Measurements from ENCODE around the gene HSPB8. TPM values are rescaled to one million over a fixed set of nuclear protein-coding genes. Genes with fewer than 3 reads are reported as not detected.

Gene HSPB8
- total RNA-seq, 1 donor from 2014 or later, result 37.9 TPM

- H3K36me3 Mint-ChIP-seq (ENCODE audit: insufficient read depth), result no peaks in the 10 kb centered on the region
- no peak overlapping the region for H3K4me3 Mint-ChIP-seq (ENCODE audit: low read depth)
- TF ChIP-seq, protein P1, sequence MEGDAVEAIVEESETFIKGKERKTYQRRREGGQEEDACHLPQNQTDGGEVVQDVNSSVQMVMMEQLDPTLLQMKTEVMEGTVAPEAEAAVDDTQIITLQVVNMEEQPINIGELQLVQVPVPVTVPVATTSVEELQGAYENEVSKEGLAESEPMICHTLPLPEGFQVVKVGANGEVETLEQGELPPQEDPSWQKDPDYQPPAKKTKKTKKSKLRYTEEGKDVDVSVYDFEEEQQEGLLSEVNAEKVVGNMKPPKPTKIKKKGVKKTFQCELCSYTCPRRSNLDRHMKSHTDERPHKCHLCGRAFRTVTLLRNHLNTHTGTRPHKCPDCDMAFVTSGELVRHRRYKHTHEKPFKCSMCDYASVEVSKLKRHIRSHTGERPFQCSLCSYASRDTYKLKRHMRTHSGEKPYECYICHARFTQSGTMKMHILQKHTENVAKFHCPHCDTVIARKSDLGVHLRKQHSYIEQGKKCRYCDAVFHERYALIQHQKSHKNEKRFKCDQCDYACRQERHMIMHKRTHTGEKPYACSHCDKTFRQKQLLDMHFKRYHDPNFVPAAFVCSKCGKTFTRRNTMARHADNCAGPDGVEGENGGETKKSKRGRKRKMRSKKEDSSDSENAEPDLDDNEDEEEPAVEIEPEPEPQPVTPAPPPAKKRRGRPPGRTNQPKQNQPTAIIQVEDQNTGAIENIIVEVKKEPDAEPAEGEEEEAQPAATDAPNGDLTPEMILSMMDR (IDR thresholded peaks at IDR 0.05; ENCODE audit: unreplicated experiment), result no peak
- H3K9me3 Mint-ChIP-seq (ENCODE audit: low read depth), result no peaks in the 10 kb centered on the region
- DNase-seq (ENCODE audit: low spot score, unreplicated experiment), result no peak
- no peak overlapping the region for H3K27ac Mint-ChIP-seq
- peaks cover 3% of the 10 kb centered on the region for H3K27me3 Mint-ChIP-seq
- peaks cover 52% of the 10 kb centered on the region for H3K4me1 Mint-ChIP-seq (ENCODE audit: low read depth)
Observed at GRCh38 chr12:119177056-119177325, 1.7 kb upstream of the HSPB8 start.

GRCh38 chr12:119177724-119178380 lies 879 bp upstream of the HSPB8 start:
- Mint-ChIP-seq H3K36me3 (ENCODE audit: insufficient read depth) (no peaks in the 10 kb centered on the region), H3K4me1 (ENCODE audit: low read depth) (peaks cover 47% of the 10 kb centered on the region), H3K9me3 (ENCODE audit: low read depth) (no peaks in the 10 kb centered on the region), H3K4me3 (ENCODE audit: low read depth) (no peak overlapping the region), H3K27me3 (peaks cover 3% of the 10 kb centered on the region), H3K27ac (peak overlapping the region; percentile 33)
- TF ChIP-seq, protein P1 (IDR thresholded peaks at IDR 0.05; ENCODE audit: unreplicated experiment), result no peak
- DNase-seq (ENCODE audit: low spot score, unreplicated experiment), result no peak

DNA sequence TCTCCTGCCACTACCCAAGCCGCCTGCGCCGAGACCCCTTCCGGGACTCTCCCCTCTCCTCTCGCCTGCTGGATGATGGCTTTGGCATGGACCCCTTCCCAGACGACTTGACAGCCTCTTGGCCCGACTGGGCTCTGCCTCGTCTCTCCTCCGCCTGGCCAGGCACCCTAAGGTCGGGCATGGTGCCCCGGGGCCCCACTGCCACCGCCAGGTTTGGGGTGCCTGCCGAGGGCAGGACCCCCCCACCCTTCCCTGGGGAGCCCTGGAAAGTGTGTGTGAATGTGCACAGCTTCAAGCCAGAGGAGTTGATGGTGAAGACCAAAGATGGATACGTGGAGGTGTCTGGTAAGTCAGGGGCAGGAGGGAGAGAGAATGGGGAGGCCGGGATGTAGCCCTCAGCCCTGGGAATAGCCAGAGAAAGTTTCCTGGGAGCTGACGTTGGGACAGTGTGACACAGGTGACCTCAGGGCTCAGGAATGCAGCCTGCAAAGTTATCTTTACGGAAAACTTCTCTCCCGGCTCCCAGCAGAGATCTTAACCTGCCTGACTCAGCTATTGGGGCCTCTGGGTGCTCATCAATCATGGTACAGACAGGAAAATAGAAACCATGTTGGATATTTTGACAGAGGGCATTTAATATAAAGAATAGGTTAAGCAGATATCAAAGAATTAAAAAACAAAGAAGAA lies 747 bp downstream of the HSPB8 start:
- H3K27ac Mint-ChIP-seq, result peak overlapping the region; percentile 96

GRCh38 chr12:119180380-119181040 lies 1.8 kb downstream of the HSPB8 start:
- H3K27ac Mint-ChIP-seq, result peak overlapping the region; percentile 96
- H3K4me1 Mint-ChIP-seq (ENCODE audit: low read depth), result peaks cover 46% of the 10 kb centered on the region
- H3K27me3 Mint-ChIP-seq, result peaks cover 3% of the 10 kb centered on the region
- TF ChIP-seq, protein P1 (IDR thresholded peaks at IDR 0.05; ENCODE audit: unreplicated experiment), result no peak
- H3K4me3 Mint-ChIP-seq (ENCODE audit: low read depth), result peak overlapping the region; percentile 71
- no peaks in the 10 kb centered on the region for H3K9me3 Mint-ChIP-seq (ENCODE audit: low read depth)
- no peaks in the 10 kb centered on the region for H3K36me3 Mint-ChIP-seq (ENCODE audit: insufficient read depth)
- DNase-seq (ENCODE audit: low spot score, unreplicated experiment), result no peak

More for the DNA sequence above, 747 bp downstream of the HSPB8 start:
- DNase-seq (ENCODE audit: low spot score, unreplicated experiment), result peak; percentile 42
- Mint-ChIP-seq H3K9me3 (ENCODE audit: low read depth) (no peaks in the 10 kb centered on the region), H3K4me3 (ENCODE audit: low read depth) (peak overlapping the region; percentile 71), H3K36me3 (ENCODE audit: insufficient read depth) (no peaks in the 10 kb centered on the region), H3K27me3 (peaks cover 3% of the 10 kb centered on the region), H3K4me1 (ENCODE audit: low read depth) (peaks cover 43% of the 10 kb centered on the region)
- TF ChIP-seq, protein P1 (IDR thresholded peaks at IDR 0.05; ENCODE audit: unreplicated experiment), result no peak

- peak overlapping the region; percentile 96 for H3K27ac Mint-ChIP-seq
- H3K36me3 Mint-ChIP-seq (ENCODE audit: insufficient read depth), result peaks cover 2% of the 10 kb centered on the region
- peak overlapping the region; percentile 71 for H3K4me3 Mint-ChIP-seq (ENCODE audit: low read depth)
- H3K27me3 Mint-ChIP-seq, result peaks cover 2% of the 10 kb centered on the region
- TF ChIP-seq, protein P1 (IDR thresholded peaks at IDR 0.05; ENCODE audit: unreplicated experiment), result no peak
- no peaks in the 10 kb centered on the region for H3K9me3 Mint-ChIP-seq (ENCODE audit: low read depth)
- no peak for DNase-seq (ENCODE audit: low spot score, unreplicated experiment)
- peaks cover 49% of the 10 kb centered on the region for H3K4me1 Mint-ChIP-seq (ENCODE audit: low read depth)
Observed at GRCh38 chr12:119181202-119181601, 2.5 kb downstream of the HSPB8 start.

Data from progenitor cell of endocrine pancreas (in vitro differentiated cells).